Measurements from ENCODE around the gene ITPK1. TPM values are rescaled to one million over a fixed set of nuclear protein-coding genes. Genes with fewer than 3 reads are reported as not detected.

Gene ITPK1
- total RNA-seq, 1 experiment from 2014 or later: 10.2 TPM

GRCh38 chr14:92924247-92924646 is 191.5 kb downstream of the ITPK1 start:
- no peak for DNase-seq (ENCODE audit: low read depth)

GRCh38 chr14:92923744-92924103 is 192.0 kb downstream of the ITPK1 start:
- DNase-seq (ENCODE audit: low read depth): no peak

- DNase-seq (ENCODE audit: low read depth): peak; percentile 10
These were observed 192.6 kb downstream of the ITPK1 start, which contains the start of gene CHGA for GRCh38 chr14:92922883-92923743. Gene CHGA, plus strand, starts transcription at chr14:92923150. Its CDS starts 210 bp downstream, at chr14:92923360.

GRCh38 chr14:92922155-92922735 is 193.5 kb downstream of the ITPK1 start:
- DNase-seq (ENCODE audit: low read depth): no peak

GRCh38 chr14:92920001-92920400 is 195.7 kb downstream of the ITPK1 start:
- DNase-seq (ENCODE audit: low read depth): no peak

GRCh38 chr14:92917956-92918355 is 197.8 kb downstream of the ITPK1 start:
- DNase-seq (ENCODE audit: low read depth): no peak

GRCh38 chr14:92917041-92917940 is 198.4 kb downstream of the ITPK1 start:
- no peak for DNase-seq (ENCODE audit: low read depth)

- DNase-seq (ENCODE audit: low read depth): no peak
These were observed 199.5 kb downstream of the ITPK1 start for GRCh38 chr14:92916201-92916600.

- DNase-seq (ENCODE audit: low read depth): no peak
These were observed 201.6 kb downstream of the ITPK1 start for GRCh38 chr14:92914087-92914656.

- no peak for DNase-seq (ENCODE audit: low read depth)
These were observed 208.3 kb downstream of the ITPK1 start for GRCh38 chr14:92907316-92907911.

GRCh38 chr14:92906823-92907222 is 208.9 kb downstream of the ITPK1 start:
- no peak for DNase-seq (ENCODE audit: low read depth)

GRCh38 chr14:92906420-92906819 is 209.3 kb downstream of the ITPK1 start:
- no peak for DNase-seq (ENCODE audit: low read depth)

GRCh38 chr14:92905667-92906066 is 210.1 kb downstream of the ITPK1 start:
- no peak for DNase-seq (ENCODE audit: low read depth)

GRCh38 chr14:92903359-92903758 is 212.4 kb downstream of the ITPK1 start:
- no peak for DNase-seq (ENCODE audit: low read depth)

- no peak for DNase-seq (ENCODE audit: low read depth)
These were observed 213.0 kb downstream of the ITPK1 start for GRCh38 chr14:92902726-92903125.

- DNase-seq (ENCODE audit: low read depth): no peak
These were observed 213.5 kb downstream of the ITPK1 start for GRCh38 chr14:92902191-92902590.

GRCh38 chr14:92900660-92901059 is 215.1 kb downstream of the ITPK1 start:
- DNase-seq (ENCODE audit: low read depth): peak; percentile 12

- DNase-seq (ENCODE audit: low read depth): no peak
These were observed 217.1 kb downstream of the ITPK1 start for GRCh38 chr14:92898566-92899131.

- no peak for DNase-seq (ENCODE audit: low read depth)
These were observed 217.7 kb downstream of the ITPK1 start for GRCh38 chr14:92897922-92898565.

GRCh38 chr14:92895352-92895878 is 220.3 kb downstream of the ITPK1 start:
- no peak for DNase-seq (ENCODE audit: low read depth)

All from M059J (cell line).